Mesothelial cell of epicardium (in vitro differentiated cells): ENCODE results near the gene VPS13C. TPM values are rescaled to one million over a fixed set of nuclear protein-coding genes. Genes with fewer than 3 reads are reported as not detected.

Experiments
- DNase-seq, 2 experiments: peaks; one replicate each; pipeline ENCODE4 v3.0.0; 2021; ENCODE audit warnings: low spot score in 2 of 2; ENCODE audit not compliant: unreplicated experiment in 2 of 2
- H3K27ac Mint-ChIP-seq: 2 replicates; pipeline ENCODE4 v1.8.0; 2021; ENCODE audit warnings: mixed read lengths
- H3K27me3 Mint-ChIP-seq: 2 replicates; pipeline ENCODE4 v1.8.0; 2021; ENCODE audit warnings: low read depth, mixed read lengths
- H3K36me3 Mint-ChIP-seq: 2 replicates; pipeline ENCODE4 v1.8.0; 2021; ENCODE audit warnings: mixed read lengths
- H3K4me1 Mint-ChIP-seq: 2 replicates; pipeline ENCODE4 v1.8.0; 2021; ENCODE audit warnings: mixed read lengths
- H3K4me3 Mint-ChIP-seq: 2 replicates; pipeline ENCODE4 v1.8.0; 2021; ENCODE audit warnings: mild to moderate bottlenecking, moderate library complexity, mixed read lengths
- H3K9me3 Mint-ChIP-seq: 2 replicates; pipeline ENCODE4 v1.8.0; 2021; ENCODE audit warnings: mixed read lengths
- CTCF ChIP-seq: fragments of 200-600 bp; sonication (generic); IDR thresholded peaks from one replicate; pipeline ENCODE4 v1.5.0; 2021; ENCODE audit warnings: antibody characterized with exemption; ENCODE audit not compliant: unreplicated experiment
- total RNA-seq: library from RNA; stranded (reverse); gene quantifications from 3 replicates; pipeline ENCODE4 v1.2.1, GENCODE V29; 2021

VPS13C gene
- total RNA-seq, 1 donor from 2014 or later, result 44.7 TPM

- no peak for TF ChIP-seq CTCF
- no peaks in the 10 kb centered on the region for H3K9me3 Mint-ChIP-seq
- no peak overlapping the region for H3K27ac Mint-ChIP-seq
- peaks cover 18% of the 10 kb centered on the region for H3K4me1 Mint-ChIP-seq
- H3K4me3 Mint-ChIP-seq, result no peak overlapping the region
- no peaks in the 10 kb centered on the region for H3K36me3 Mint-ChIP-seq
- no peak for DNase-seq
- H3K27me3 Mint-ChIP-seq, result peaks cover 60% of the 10 kb centered on the region
Observed at GRCh38 chr15:62069551-62069950, 9.3 kb upstream of the VPS13C start.

- Mint-ChIP-seq H3K27me3 (peaks cover 63% of the 10 kb centered on the region), H3K36me3 (no peaks in the 10 kb centered on the region), H3K9me3 (no peaks in the 10 kb centered on the region), H3K4me3 (peak overlapping the region; percentile 57), H3K4me1 (peaks cover 21% of the 10 kb centered on the region), H3K27ac (no peak overlapping the region)
- no peak for TF ChIP-seq CTCF
- DNase-seq, result no peak
Observed at GRCh38 chr15:62068810-62069167, 8.5 kb upstream of the VPS13C start.

GRCh38 chr15:62068071-62068809 lies 8.0 kb upstream of the VPS13C start:
- no peak overlapping the region for H3K27ac Mint-ChIP-seq
- H3K4me3 Mint-ChIP-seq, result peak overlapping the region; percentile 57
- H3K27me3 Mint-ChIP-seq, result peaks cover 65% of the 10 kb centered on the region
- H3K4me1 Mint-ChIP-seq, result peaks cover 21% of the 10 kb centered on the region
- no peaks in the 10 kb centered on the region for H3K36me3 Mint-ChIP-seq
- TF ChIP-seq CTCF, result no peak
- no peaks in the 10 kb centered on the region for H3K9me3 Mint-ChIP-seq
- DNase-seq, result peak; percentile 21 to 48

- Mint-ChIP-seq H3K36me3 (no peaks in the 10 kb centered on the region), H3K27me3 (peaks cover 69% of the 10 kb centered on the region), H3K4me1 (peaks cover 21% of the 10 kb centered on the region), H3K4me3 (peak overlapping the region; percentile 53), H3K27ac (no peak overlapping the region), H3K9me3 (no peaks in the 10 kb centered on the region)
- no peak for DNase-seq
- no peak for TF ChIP-seq CTCF
Observed at GRCh38 chr15:62067448-62068044, 7.3 kb upstream of the VPS13C start.

GRCh38 chr15:62066663-62067447 lies 6.6 kb upstream of the VPS13C start, which contains the start of gene C2CD4A:
C2CD4A (plus strand) TSS chr15:62066977; CDS start chr15:62067614, 637 bp downstream.
- Mint-ChIP-seq H3K4me3 (peak within 1 kb of the TSS; percentile 53), H3K27ac (no peak within 1 kb of the TSS), H3K9me3 (no peaks in the 10 kb centered on the region), H3K4me1 (peaks cover 21% of the 10 kb centered on the region), H3K27me3 (peaks cover 76% of the 10 kb centered on the region), H3K36me3 (no peaks in the 10 kb centered on the region)
- peak; percentile 40 to 75 for DNase-seq
- TF ChIP-seq CTCF, result no peak
